Eye (tissue), 1 donor: Measurements from ENCODE around the gene SLC18A2.
"Not testable (repeated sequence)": the region's sequence is repeated elsewhere in the genome, so short reads cannot be mapped to it uniquely, and the experiment has no call there.

Source experiments
- DNase-seq: peaks from one replicate; pipeline ENCODE4 v3.0.0-alpha.2; 2015

The SLC18A2 gene

DNA sequence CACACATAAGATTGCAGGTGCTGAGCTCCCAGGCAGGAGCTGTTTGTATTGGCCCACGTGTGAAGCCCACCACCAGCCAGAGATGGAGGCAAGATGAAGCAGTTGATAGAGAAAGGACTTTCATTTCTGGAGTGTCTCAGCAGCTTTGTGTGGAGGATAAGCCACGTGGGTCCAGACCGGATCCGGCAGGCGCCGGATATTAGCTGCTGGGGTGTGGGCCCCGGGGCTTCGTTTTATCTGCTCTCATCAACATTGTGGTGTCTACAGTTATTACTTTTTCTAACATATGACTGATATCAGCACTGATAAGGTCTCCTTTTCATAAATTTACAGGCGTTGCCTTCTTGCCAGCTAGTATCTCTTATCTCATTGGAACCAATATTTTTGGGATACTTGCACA lies 25.5 kb downstream of the SLC18A2 start:
- DNase-seq = no peak

- DNase-seq = no peak
Measured at GRCh38 chr10:117266812-117267211, 25.9 kb downstream of the SLC18A2 start.

- no peak for DNase-seq
Measured at GRCh38 chr10:117268258-117268657, 27.3 kb downstream of the SLC18A2 start.

- no peak for DNase-seq
Measured at GRCh38 chr10:117268907-117269306, 28.0 kb downstream of the SLC18A2 start.

DNA sequence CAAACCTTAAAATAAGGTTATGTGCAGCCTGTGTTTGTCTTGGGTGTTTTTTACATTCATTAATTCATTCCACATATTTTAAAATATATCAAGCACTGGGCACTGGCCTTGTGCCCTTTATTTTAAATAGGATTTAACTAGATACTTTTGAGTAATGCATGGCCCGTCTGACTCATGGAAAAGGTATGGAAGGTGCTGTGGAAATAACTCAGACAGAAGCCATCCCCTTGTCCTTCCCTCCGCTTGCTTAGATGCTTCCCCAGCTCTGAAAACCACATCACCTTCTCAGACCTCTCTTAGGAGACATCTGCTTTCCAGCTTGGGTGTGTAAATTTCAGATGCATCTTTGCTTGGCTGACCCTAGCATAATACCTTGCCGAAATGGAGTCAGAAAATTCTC lies 30.5 kb downstream of the SLC18A2 start:
- DNase-seq = no peak

- DNase-seq = no peak
Measured at GRCh38 chr10:117272195-117273076, 31.5 kb downstream of the SLC18A2 start.

DNA sequence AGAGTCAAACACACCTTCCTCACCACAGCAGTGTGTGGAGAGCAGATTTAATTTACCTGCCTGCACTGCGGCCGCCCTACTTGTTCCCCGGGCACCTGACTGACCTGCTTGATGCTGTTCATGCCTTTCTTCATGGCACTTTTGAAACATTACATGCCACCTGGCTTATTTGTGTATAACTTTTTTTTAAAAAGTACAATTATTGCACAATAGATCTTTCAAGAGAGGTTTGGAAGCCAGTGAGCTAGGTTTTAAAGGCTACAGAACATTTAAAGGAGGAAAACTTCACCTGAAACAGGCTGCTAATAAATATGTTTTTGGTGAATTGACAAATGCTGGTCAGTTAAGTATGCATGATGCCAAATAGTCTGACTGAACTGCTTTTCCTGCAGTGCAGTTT lies 33.1 kb downstream of the SLC18A2 start:
- DNase-seq = no peak

- no peak for DNase-seq
Measured at GRCh38 chr10:117274509-117274908, 33.6 kb downstream of the SLC18A2 start.

GRCh38 chr10:117275121-117275520 lies 34.2 kb downstream of the SLC18A2 start:
- DNase-seq = no peak

GRCh38 chr10:117277675-117278074 lies 36.8 kb downstream of the SLC18A2 start:
- no peak for DNase-seq

DNA sequence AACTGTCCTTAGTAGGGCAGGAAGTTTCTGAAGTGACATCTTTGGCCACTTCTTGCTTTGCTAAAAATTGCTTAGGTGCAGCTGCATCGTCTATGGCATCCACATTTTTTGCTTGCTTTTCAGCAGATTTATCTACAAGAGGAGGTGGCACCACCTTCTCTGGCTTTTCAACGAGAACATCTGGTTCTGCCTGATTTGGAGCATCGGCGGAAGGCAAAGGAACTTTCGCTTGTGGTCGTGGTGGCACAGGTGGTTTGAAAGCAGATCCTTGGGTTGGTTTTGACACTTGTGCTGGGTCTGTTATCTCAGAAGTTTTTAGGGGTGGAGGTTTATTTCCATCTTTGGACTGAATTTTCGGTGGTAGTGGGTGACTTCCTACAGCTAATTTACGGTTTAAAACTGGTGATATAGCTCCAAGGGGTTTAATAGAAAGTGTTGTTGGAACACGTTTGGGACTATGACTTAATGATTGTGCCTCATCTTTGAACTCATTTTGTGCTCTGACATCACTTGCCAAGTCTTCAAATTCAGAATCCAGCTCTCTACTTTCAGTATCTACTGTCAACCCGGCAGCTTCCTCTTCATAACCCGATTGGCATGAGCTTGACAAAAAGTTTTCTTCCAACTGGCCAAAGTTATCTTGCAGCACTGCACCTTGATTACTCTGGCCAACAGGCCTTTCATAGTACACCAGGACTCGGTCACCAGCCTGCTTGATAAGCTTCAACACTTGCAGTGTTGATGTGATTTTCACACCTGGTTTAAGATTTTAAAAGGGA lies 44.0 kb downstream of the SLC18A2 start:
- DNase-seq = no peak

GRCh38 chr10:117290872-117291271 lies 50.0 kb downstream of the SLC18A2 start:
- not testable (repeated sequence) for DNase-seq

DNA sequence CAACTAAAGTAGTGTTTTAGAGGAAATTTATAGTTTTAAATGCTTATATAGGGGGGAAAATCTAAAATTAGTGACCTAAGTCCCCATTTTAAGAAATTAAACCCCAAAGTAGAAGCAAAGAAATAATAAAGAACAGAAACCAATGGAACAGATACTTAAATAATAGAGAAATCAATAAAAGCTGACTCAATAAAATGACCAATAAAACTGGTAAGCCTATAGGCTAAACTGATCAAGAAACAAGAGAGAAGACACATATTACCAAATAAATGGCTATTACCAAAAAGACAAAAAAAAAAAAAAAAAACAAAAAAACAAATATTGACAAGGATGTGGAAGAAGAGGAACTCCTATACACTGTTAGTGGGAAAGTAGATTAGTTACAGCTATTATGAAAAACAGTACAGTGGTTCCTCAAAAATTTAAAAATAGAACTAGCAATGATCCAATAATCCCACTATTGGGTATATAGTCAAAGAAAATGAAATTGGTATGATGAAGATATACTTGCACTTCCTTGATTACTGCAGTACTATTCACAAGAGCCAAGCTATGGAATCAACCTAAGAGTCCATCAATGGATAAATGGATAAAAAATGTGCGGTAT lies 53.2 kb downstream of the SLC18A2 start:
- no peak for DNase-seq

- DNase-seq = no peak
Measured at GRCh38 chr10:117294735-117295134, 53.8 kb downstream of the SLC18A2 start.

DNA sequence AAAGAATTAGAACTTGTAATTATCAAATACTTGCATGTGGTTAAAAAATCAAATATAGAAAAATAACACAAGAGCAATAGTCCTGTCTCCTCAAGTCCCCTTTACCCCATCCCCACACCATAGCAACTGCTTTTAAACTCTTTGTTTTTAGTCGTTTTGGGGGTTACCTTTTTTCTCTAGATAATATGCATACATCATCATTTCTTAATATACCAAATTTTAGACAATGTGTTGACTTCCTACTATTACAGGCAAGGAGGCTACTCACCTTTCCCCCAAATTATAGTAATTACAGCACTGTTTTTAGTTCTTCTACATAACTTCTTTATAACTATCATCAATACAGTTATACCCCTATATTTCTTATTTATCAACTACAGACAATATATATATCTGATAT lies 57.3 kb downstream of the SLC18A2 start:
- no peak for DNase-seq

GRCh38 chr10:117299435-117299834 lies 58.5 kb downstream of the SLC18A2 start:
- DNase-seq = no peak

DNA sequence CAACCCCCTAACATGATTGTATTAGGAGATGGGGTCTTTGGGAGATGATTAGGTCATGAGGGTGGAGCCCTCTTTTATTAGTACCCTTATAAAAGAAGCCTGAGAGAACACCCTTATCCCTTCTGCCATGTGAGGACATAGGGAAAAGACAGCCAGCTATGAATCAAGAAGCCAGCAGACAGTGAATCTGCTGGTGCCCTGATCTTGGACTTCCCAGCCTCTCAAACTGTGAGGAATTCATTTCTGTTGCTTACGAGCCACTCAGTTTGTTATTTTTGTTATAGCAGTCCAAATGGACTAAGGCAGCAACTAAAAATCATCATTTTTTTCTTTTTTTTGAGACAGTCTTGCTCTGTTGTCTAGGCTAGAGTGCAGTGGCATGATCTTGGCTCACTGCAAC lies 59.8 kb downstream of the SLC18A2 start:
- DNase-seq = no peak

DNA sequence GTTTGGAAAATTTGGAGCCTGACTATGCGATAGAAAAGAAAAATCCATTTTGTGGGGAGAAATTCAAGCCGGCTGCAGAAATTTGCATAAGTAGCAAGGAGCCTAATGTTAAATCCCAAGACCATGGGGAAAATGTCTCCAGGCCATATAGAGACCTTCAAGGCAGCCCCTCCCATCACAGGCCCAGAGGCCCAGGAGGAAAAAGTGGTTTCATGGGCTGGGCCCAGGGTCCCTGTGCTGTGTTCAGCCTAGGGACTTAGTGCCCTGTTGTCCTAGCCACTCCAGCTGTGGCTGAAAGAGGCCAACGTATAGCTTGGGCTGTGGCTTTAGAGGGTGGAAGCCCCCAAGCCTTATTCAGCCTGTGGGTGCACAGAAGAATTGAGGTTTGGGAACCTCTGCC lies 62.5 kb downstream of the SLC18A2 start:
- not testable (repeated sequence) for DNase-seq

DNA sequence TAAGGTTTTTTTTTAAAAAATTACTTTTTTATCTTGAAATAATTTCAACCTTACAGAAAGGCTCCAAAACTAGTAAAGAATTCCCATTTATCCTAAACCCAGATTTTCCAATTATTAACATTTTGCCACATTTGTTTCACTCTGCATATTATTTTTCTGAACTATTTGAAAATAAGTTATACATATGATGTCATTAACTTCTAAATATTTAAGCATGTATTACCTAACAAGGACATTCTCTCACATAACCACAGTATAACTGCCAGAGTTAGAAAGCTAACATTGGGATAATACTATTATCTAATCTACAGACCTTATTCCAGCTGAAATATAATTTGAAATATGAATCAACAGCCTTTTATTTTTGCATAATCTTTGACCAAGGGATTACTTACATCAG lies 65.8 kb downstream of the SLC18A2 start:
- DNase-seq = no peak

DNA sequence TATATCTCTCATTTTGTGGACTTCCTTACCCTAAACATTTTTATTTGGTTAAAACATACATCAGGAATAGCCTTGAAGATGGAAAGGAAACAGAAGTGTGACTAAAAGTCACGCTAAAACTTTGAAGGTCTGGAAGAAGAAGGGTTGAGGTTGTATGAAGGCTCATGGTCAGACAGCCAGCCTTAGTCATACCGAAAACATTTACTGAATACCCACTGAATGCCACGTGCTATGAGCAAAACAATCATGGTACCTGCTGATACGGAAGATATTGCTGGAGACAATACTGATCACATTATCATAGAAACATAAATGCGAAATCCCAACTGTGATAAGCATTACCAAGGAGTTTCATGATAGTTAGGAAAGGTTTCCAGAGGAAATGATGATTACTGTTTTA lies 70.3 kb downstream of the SLC18A2 start:
- DNase-seq = no peak

GRCh38 chr10:117312430-117312829 lies 71.5 kb downstream of the SLC18A2 start:
- DNase-seq = no peak

GRCh38 chr10:117313641-117314040 lies 72.7 kb downstream of the SLC18A2 start:
- DNase-seq = no peak

- DNase-seq = no peak
Measured at GRCh38 chr10:117316701-117317100, 75.8 kb downstream of the SLC18A2 start.

- DNase-seq = peak; percentile 9
Measured at GRCh38 chr10:117318909-117319308, 78.0 kb downstream of the SLC18A2 start.
